HepG2 (cell line): ENCODE measurements around the gene NCBP2. TPM values are rescaled to one million over a fixed set of nuclear protein-coding genes. Genes with fewer than 3 reads are reported as not detected.

Experiments
- BCL6 ChIP-seq: IDR thresholded peaks from 2 replicates; pipeline ENCODE4 v1.6.1; 2016; ENCODE audit warnings: missing genetic modification reagents, missing compliant biosample characterization
- IKZF1 ChIP-seq: fragments of 450-650 bp; IDR thresholded peaks from 2 replicates; pipeline ENCODE4 v1.7.1; 2016
- JUN ChIP-seq: sonication (generic); formaldehyde crosslinking; IDR thresholded peaks from 2 replicates; pipeline ENCODE4 v1.4.0; 2020; ENCODE audit warnings: mild to moderate bottlenecking, missing genetic modification reagents
- MXD4 ChIP-seq: IDR thresholded peaks from 2 replicates; pipeline ENCODE4 v1.6.1; 2016; ENCODE audit warnings: mild to moderate bottlenecking, missing biosample characterization, missing genetic modification reagents
- NAIF1 ChIP-seq: sonication (generic); formaldehyde crosslinking; IDR thresholded peaks from 2 replicates; pipeline ENCODE4 v1.5.0; 2020; ENCODE audit warnings: mild to moderate bottlenecking, missing genetic modification reagents, borderline replicate concordance
- RXRB ChIP-seq: IDR thresholded peaks from 2 replicates; pipeline ENCODE4 v1.6.1; 2016; ENCODE audit warnings: borderline replicate concordance, missing genetic modification reagents, missing compliant biosample characterization
- SMAD3 ChIP-seq: sonication (generic); formaldehyde crosslinking; IDR thresholded peaks from 2 replicates; pipeline ENCODE4 v1.4.0; 2020; ENCODE audit warnings: missing genetic modification reagents
- ZBTB39 ChIP-seq: sonication (generic); formaldehyde crosslinking; IDR thresholded peaks from 2 replicates; pipeline ENCODE4 v1.5.0; 2020; ENCODE audit warnings: missing genetic modification reagents
- ZNF224 ChIP-seq: sonication (generic); formaldehyde crosslinking; IDR thresholded peaks from 2 replicates; pipeline ENCODE4 v1.5.0; 2020; ENCODE audit warnings: mild to moderate bottlenecking, missing genetic modification reagents
- ZNF362 ChIP-seq: sonication (generic); formaldehyde crosslinking; IDR thresholded peaks from 2 replicates; pipeline ENCODE4 v1.4.0; 2020; ENCODE audit warnings: missing genetic modification reagents, mild to moderate bottlenecking, borderline replicate concordance
- ZNF44 ChIP-seq: sonication (generic); formaldehyde crosslinking; IDR thresholded peaks from 2 replicates; pipeline ENCODE4 v1.5.1; 2020; ENCODE audit warnings: mild to moderate bottlenecking, missing genetic modification reagents
- ZNF570 ChIP-seq: sonication (generic); formaldehyde crosslinking; IDR thresholded peaks from 2 replicates; pipeline ENCODE4 v1.4.0; 2020; ENCODE audit warnings: mild to moderate bottlenecking, missing genetic modification reagents, borderline replicate concordance
- ZNF670 ChIP-seq: sonication (generic); formaldehyde crosslinking; IDR thresholded peaks from 2 replicates; pipeline ENCODE4 v1.8.0; 2022; ENCODE audit warnings: mild to moderate bottlenecking, missing genetic modification reagents, borderline replicate concordance
- polyA plus RNA-seq, 8 experiments: library from polyadenylated mRNA; depleted of rRNA in 3 of 8; stranded (reverse) in 7 of 8; unstranded in 1 of 8; fragments of >200 nt; fragmentation: Illumina TruSeq in 4 of 8; extraction: Trizol in 4 of 8; gene quantifications; 2 replicates each; pipeline versions ENCODE4 v1.2.1 to v1.2.3, GENCODE V29; 2011 to 2016; ENCODE audit warnings: low read depth in 4 of 8, missing spikeins in 1 of 8, mixed read lengths in 1 of 8; ENCODE audit not compliant: insufficient read depth in 1 of 8
- total RNA-seq, 5 experiments: library from RNA; depleted of rRNA; stranded (reverse); fragments of >200 nt; fragmentation: Illumina TruSeq; extraction: Trizol; gene quantifications; 2 replicates each; pipeline ENCODE4 v1.2.3, GENCODE V29; 2016; ENCODE audit warnings: low read depth in 1 of 5
- TF ChIP-seq, protein P1 (sequence below): sonication (generic); formaldehyde crosslinking; IDR thresholded peaks from 2 replicates; pipeline ENCODE4 v1.8.0; 2022; ENCODE audit warnings: missing genetic modification reagents, mild to moderate bottlenecking, moderate library complexity, borderline replicate concordance
- TF ChIP-seq, protein P2 (sequence below): sonication (generic); formaldehyde crosslinking; IDR thresholded peaks from 2 replicates; pipeline ENCODE4 v1.5.0; 2020; ENCODE audit warnings: mild to moderate bottlenecking, missing genetic modification reagents
- TF ChIP-seq, protein P3 (sequence below): sonication (generic); formaldehyde crosslinking; IDR thresholded peaks from 2 replicates; pipeline ENCODE4 v1.9.0; 2021; ENCODE audit warnings: missing genetic modification reagents, borderline replicate concordance

The NCBP2 gene
- total and polyA plus RNA-seq, 2 of the 13 experiments (the other 11 are each of a cell fraction or from before 2014, with no cell fraction given) = 58.7 to 95.5 TPM

DNA sequence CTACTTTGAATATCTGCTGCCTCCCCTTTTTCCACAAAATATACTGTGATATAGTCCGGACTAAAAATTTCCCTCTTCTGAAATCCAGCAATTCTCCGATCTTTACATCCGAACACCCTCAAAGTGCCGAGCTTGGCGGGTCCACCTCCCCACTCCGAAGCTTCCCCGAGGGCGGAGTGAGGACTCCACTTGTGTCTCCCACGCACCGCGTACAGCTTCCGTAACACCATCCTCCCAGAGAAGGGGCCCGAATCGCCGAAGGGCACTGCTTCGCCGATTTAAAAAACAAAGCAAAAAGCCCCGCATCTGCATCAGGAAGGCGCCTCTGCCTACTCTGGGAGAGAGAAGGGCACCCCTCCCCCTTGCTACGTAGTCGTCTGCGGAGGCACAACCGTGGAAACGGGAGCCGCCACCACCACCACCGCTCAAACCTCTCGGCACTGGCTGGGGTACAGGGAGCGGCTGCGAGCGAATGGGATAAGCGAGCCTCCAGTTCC is 551 bp downstream of the NCBP2 start (continued):
- no peak for TF ChIP-seq ZNF362 (CRISPR knock-in tag)
- TF ChIP-seq ZNF44 = 0 out of 2 replicates have a peak, but pooled peaks have one; percentile 2
- TF ChIP-seq ZNF224 (CRISPR knock-in tag) = no peak
- TF ChIP-seq IKZF1 = no peak
- TF ChIP-seq, protein P1, sequence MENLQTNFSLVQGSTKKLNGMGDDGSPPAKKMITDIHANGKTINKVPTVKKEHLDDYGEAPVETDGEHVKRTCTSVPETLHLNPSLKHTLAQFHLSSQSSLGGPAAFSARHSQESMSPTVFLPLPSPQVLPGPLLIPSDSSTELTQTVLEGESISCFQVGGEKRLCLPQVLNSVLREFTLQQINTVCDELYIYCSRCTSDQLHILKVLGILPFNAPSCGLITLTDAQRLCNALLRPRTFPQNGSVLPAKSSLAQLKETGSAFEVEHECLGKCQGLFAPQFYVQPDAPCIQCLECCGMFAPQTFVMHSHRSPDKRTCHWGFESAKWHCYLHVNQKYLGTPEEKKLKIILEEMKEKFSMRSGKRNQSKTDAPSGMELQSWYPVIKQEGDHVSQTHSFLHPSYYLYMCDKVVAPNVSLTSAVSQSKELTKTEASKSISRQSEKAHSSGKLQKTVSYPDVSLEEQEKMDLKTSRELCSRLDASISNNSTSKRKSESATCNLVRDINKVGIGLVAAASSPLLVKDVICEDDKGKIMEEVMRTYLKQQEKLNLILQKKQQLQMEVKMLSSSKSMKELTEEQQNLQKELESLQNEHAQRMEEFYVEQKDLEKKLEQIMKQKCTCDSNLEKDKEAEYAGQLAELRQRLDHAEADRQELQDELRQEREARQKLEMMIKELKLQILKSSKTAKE (CRISPR knock-in tag) = no peak
- TF ChIP-seq JUN (CRISPR knock-in tag) = no peak
- TF ChIP-seq, protein P2, sequence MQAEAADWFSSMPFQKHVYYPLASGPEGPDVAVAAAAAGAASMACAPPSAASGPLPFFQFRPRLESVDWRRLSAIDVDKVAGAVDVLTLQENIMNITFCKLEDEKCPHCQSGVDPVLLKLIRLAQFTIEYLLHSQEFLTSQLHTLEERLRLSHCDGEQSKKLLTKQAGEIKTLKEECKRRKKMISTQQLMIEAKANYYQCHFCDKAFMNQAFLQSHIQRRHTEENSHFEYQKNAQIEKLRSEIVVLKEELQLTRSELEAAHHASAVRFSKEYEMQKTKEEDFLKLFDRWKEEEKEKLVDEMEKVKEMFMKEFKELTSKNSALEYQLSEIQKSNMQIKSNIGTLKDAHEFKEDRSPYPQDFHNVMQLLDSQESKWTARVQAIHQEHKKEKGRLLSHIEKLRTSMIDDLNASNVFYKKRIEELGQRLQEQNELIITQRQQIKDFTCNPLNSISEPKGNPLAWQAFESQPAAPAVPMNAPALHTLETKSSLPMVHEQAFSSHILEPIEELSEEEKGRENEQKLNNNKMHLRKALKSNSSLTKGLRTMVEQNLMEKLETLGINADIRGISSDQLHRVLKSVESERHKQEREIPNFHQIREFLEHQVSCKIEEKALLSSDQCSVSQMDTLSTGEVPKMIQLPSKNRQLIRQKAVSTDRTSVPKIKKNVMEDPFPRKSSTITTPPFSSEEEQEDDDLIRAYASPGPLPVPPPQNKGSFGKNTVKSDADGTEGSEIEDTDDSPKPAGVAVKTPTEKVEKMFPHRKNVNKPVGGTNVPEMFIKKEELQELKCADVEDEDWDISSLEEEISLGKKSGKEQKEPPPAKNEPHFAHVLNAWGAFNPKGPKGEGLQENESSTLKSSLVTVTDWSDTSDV (CRISPR knock-in tag) = 0 out of 2 replicates have a peak, but pooled peaks have one; percentile 1
- TF ChIP-seq, protein P3, sequence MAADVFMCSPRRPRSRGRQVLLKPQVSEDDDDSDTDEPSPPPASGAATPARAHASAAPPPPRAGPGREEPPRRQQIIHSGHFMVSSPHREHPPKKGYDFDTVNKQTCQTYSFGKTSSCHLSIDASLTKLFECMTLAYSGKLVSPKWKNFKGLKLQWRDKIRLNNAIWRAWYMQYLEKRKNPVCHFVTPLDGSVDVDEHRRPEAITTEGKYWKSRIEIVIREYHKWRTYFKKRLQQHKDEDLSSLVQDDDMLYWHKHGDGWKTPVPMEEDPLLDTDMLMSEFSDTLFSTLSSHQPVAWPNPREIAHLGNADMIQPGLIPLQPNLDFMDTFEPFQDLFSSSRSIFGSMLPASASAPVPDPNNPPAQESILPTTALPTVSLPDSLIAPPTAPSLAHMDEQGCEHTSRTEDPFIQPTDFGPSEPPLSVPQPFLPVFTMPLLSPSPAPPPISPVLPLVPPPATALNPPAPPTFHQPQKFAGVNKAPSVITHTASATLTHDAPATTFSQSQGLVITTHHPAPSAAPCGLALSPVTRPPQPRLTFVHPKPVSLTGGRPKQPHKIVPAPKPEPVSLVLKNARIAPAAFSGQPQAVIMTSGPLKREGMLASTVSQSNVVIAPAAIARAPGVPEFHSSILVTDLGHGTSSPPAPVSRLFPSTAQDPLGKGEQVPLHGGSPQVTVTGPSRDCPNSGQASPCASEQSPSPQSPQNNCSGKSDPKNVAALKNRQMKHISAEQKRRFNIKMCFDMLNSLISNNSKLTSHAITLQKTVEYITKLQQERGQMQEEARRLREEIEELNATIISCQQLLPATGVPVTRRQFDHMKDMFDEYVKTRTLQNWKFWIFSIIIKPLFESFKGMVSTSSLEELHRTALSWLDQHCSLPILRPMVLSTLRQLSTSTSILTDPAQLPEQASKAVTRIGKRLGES (CRISPR knock-in tag) = no peak
- no peak for TF ChIP-seq RXRB (CRISPR knock-in tag)
- TF ChIP-seq ZBTB39 = no peak
- TF ChIP-seq ZNF570 (CRISPR knock-in tag) = 0 out of 2 replicates have a peak, but pooled peaks have one; percentile 31
- TF ChIP-seq SMAD3 (CRISPR knock-in tag) = no peak
- no peak for TF ChIP-seq MXD4
- TF ChIP-seq ZNF670 (CRISPR knock-in tag) = no peak
- no peak for TF ChIP-seq BCL6 (CRISPR knock-in tag)
- TF ChIP-seq NAIF1 (CRISPR knock-in tag) = peak; percentile 24; the same call in 1 of the 2 replicates
